NCI-H1694 (cell line): ENCODE results near the gene BAD.

Experiments used
- DNase-seq: peaks from one replicate; lab custom pipeline; 2025; lab: John Stamatoyannopoulos, UW

BAD gene

GRCh38 chr11:64244107-64244506 lies 40.4 kb downstream of the BAD start:
- no peak for DNase-seq

GRCh38 chr11:64243236-64243854 lies 41.1 kb downstream of the BAD start:
- no peak for DNase-seq

- peak; percentile 94 for DNase-seq
Observed at GRCh38 chr11:64241491-64242374, 42.7 kb downstream of the BAD start.

GRCh38 chr11:64241241-64241490 lies 43.3 kb downstream of the BAD start:
- DNase-seq = no peak

GRCh38 chr11:64240435-64241240 lies 43.8 kb downstream of the BAD start, which contains the start of gene FKBP2:
Gene FKBP2, plus strand, starts transcription at chr11:64241095. Its CDS starts 1,293 bp downstream, at chr11:64242388.
- peak; percentile 74 for DNase-seq

- no peak for DNase-seq
Observed at GRCh38 chr11:64239662-64240434, 44.6 kb downstream of the BAD start.

GRCh38 chr11:64238999-64239398 lies 45.5 kb downstream of the BAD start:
- DNase-seq = no peak

GRCh38 chr11:64238076-64238475 lies 46.4 kb downstream of the BAD start:
- no peak for DNase-seq

GRCh38 chr11:64237484-64237951 lies 46.9 kb downstream of the BAD start:
- DNase-seq = no peak

GRCh38 chr11:64235437-64236161 lies 48.9 kb downstream of the BAD start:
- no peak for DNase-seq

- DNase-seq = no peak
Observed at GRCh38 chr11:64234647-64235379, 49.7 kb downstream of the BAD start.

- no peak for DNase-seq
Observed at GRCh38 chr11:64233913-64234586, 50.4 kb downstream of the BAD start, which contains the start of gene VEGFB. Gene VEGFB, plus strand, starts transcription at chr11:64234584. Its CDS starts 250 bp downstream, at chr11:64234834.

- DNase-seq = no peak
Observed at GRCh38 chr11:64232967-64233315, 51.5 kb downstream of the BAD start.

- no peak for DNase-seq
Observed at GRCh38 chr11:64232182-64232966, 52.1 kb downstream of the BAD start.

- no peak for DNase-seq
Observed at GRCh38 chr11:64231546-64231945, 52.9 kb downstream of the BAD start.

GRCh38 chr11:64230985-64231365 lies 53.5 kb downstream of the BAD start:
- DNase-seq = no peak

- DNase-seq = peak; percentile 89
Observed at GRCh38 chr11:64230171-64230984, 54.1 kb downstream of the BAD start, which contains the start of gene DNAJC4. Gene DNAJC4, plus strand, starts transcription at chr11:64230548. Its CDS starts 307 bp downstream, at chr11:64230855.

- no peak for DNase-seq
Observed at GRCh38 chr11:64229744-64230170, 54.7 kb downstream of the BAD start.
